Mesendoderm (in vitro differentiated cells): ENCODE results near the gene CCDC150.

Experiments used
- DNase-seq: peaks from one replicate; pipeline ENCODE4 v3.0.0; 2013
- H2AK5ac ChIP-seq: 2 replicates; pipeline ENCODE4 v1.6.1; 2013; ENCODE audit warnings: low read length, inconsistent platforms
- H2BK120ac ChIP-seq: 2 replicates; pipeline ENCODE4 v1.6.1; 2013; ENCODE audit warnings: low read depth, mild to moderate bottlenecking, low read length, moderate library complexity, mixed read lengths
- H2BK15ac ChIP-seq: replicated peaks from 2 replicates; pipeline ENCODE4 v1.6.1; 2013; ENCODE audit warnings: low read depth, mild to moderate bottlenecking, moderate library complexity
- H2BK5ac ChIP-seq: 2 replicates; pipeline ENCODE4 v1.6.1; 2013; ENCODE audit warnings: low read length, inconsistent platforms
- H3K18ac ChIP-seq: 2 replicates; pipeline ENCODE4 v1.6.1; 2013; ENCODE audit warnings: mild to moderate bottlenecking, low read length, mixed read lengths
- H3K23ac ChIP-seq: one replicate; pipeline ENCODE4 v1.6.1; 2013; ENCODE audit warnings: low read length
- H3K27ac ChIP-seq: 2 replicates; pipeline ENCODE4 v1.5.1; 2013; ENCODE audit warnings: low read depth, mild to moderate bottlenecking, inconsistent platforms, low read length, moderate library complexity
- H3K27me3 ChIP-seq: 2 replicates; pipeline ENCODE4 v1.6.1; 2013; ENCODE audit warnings: low read length, control low read depth, mild to moderate bottlenecking, inconsistent platforms; ENCODE audit not compliant: insufficient read depth, poor library complexity
- H3K36me3 ChIP-seq: 2 replicates; pipeline ENCODE4 v1.6.1; 2013; ENCODE audit warnings: low read length, inconsistent platforms; ENCODE audit not compliant: control insufficient read depth, insufficient read depth
- H3K4ac ChIP-seq: one replicate; pipeline ENCODE4 v1.6.1; 2013; ENCODE audit warnings: low read depth, mild to moderate bottlenecking, low read length, moderate library complexity
- H3K4me1 ChIP-seq: 2 replicates; pipeline ENCODE4 v1.6.1; 2013; ENCODE audit warnings: low read depth, low read length, inconsistent platforms; ENCODE audit not compliant: control insufficient read depth
- H3K4me2 ChIP-seq: 2 replicates; pipeline ENCODE4 v1.6.1; 2013; ENCODE audit warnings: low read length
- H3K4me3 ChIP-seq: 2 replicates; pipeline ENCODE4 v1.5.1; 2013; ENCODE audit warnings: mild to moderate bottlenecking, low read length
- H3K56ac ChIP-seq: one replicate; pipeline ENCODE4 v1.6.1; 2013; ENCODE audit warnings: low read length
- H3K79me1 ChIP-seq: 2 replicates; pipeline ENCODE4 v1.6.1; 2013; ENCODE audit warnings: low read length, inconsistent platforms
- H3K79me2 ChIP-seq: 2 replicates; pipeline ENCODE4 v1.6.1; 2013; ENCODE audit warnings: mild to moderate bottlenecking, low read length; ENCODE audit not compliant: control insufficient read depth, insufficient read depth
- H3K9ac ChIP-seq: 2 replicates; pipeline ENCODE4 v1.6.1; 2013; ENCODE audit warnings: low read length, inconsistent platforms
- H4K5ac ChIP-seq: one replicate; pipeline ENCODE4 v1.6.1; 2013; ENCODE audit warnings: low read length
- H4K8ac ChIP-seq: one replicate; pipeline ENCODE4 v1.6.1; 2013; ENCODE audit warnings: low read depth, mild to moderate bottlenecking, control low read depth, low read length, moderate library complexity
- WGBS: extraction: QIAGEN DNeasy Blood & Tissue Kit; methylation state at CpG from one replicate; pipeline ENCODE4 v1.1.7; 2013; ENCODE audit warnings: low lambda C conversion rate, missing lambda C conversion rate; ENCODE audit not compliant: insufficient coverage; ENCODE audit errors: extremely low coverage; 5-methylcytosine and 5-hydroxymethylcytosine counted together

CCDC150 gene

GRCh38 chr2:196655761-196656160 lies 16.2 kb downstream of the CCDC150 start:
- no peak overlapping the region for H3K4ac ChIP-seq
- no peak overlapping the region for H4K5ac ChIP-seq
- no peak overlapping the region for H4K8ac ChIP-seq
- H3K4me1 ChIP-seq: no peaks in the 10 kb centered on the region
- peaks cover 18% of the 10 kb centered on the region for H3K79me2 ChIP-seq
- no peaks in the 10 kb centered on the region for H3K36me3 ChIP-seq
- peaks cover 13% of the 10 kb centered on the region for H3K79me1 ChIP-seq
- no peak overlapping the region for H3K4me2 ChIP-seq
- H3K56ac ChIP-seq: no peak overlapping the region
- no peak overlapping the region for H3K9ac ChIP-seq
- no peak overlapping the region for H3K4me3 ChIP-seq
- H2BK120ac ChIP-seq: no peak overlapping the region
- WGBS: no CpG with 5 or more reads among the region's 1 CpG
- H3K18ac ChIP-seq: no peak overlapping the region
- no peak overlapping the region for H3K27ac ChIP-seq
- no peak overlapping the region for H3K23ac ChIP-seq
- H2BK5ac ChIP-seq: no peak overlapping the region
- no peaks in the 10 kb centered on the region for H3K27me3 ChIP-seq
- no peak overlapping the region for H2AK5ac ChIP-seq
- no peak overlapping the region for H2BK15ac ChIP-seq
- no peak for DNase-seq

GRCh38 chr2:196657333-196657732 lies 17.8 kb downstream of the CCDC150 start:
- Histone ChIP-seq H3K56ac (no peak overlapping the region), H4K5ac (no peak overlapping the region), H3K36me3 (no peaks in the 10 kb centered on the region), H3K79me2 (peaks cover 13% of the 10 kb centered on the region), H3K9ac (no peak overlapping the region), H3K4me3 (no peak overlapping the region), H3K4ac (no peak overlapping the region), H3K4me2 (no peak overlapping the region), H2BK5ac (no peak overlapping the region), H4K8ac (no peak overlapping the region), H3K27me3 (no peaks in the 10 kb centered on the region), H3K23ac (no peak overlapping the region), H2BK120ac (no peak overlapping the region), H3K79me1 (peaks cover 13% of the 10 kb centered on the region), H3K18ac (no peak overlapping the region), H3K4me1 (no peaks in the 10 kb centered on the region), H3K27ac (no peak overlapping the region), H2AK5ac (no peak overlapping the region), H2BK15ac (no peak overlapping the region)
- WGBS: no CpG with 5 or more reads among the region's 2 CpGs
- DNase-seq: no peak

GRCh38 chr2:196659844-196660243 lies 20.3 kb downstream of the CCDC150 start:
- H2BK120ac ChIP-seq: no peak overlapping the region
- H2BK5ac ChIP-seq: no peak overlapping the region
- no CpG with 5 or more reads among the region's 1 CpG for WGBS
- H3K23ac ChIP-seq: no peak overlapping the region
- H4K5ac ChIP-seq: no peak overlapping the region
- no peak for DNase-seq
- H3K56ac ChIP-seq: no peak overlapping the region
- H2AK5ac ChIP-seq: no peak overlapping the region
- H3K79me2 ChIP-seq: peaks cover 5% of the 10 kb centered on the region
- no peak overlapping the region for H3K18ac ChIP-seq
- H3K9ac ChIP-seq: no peak overlapping the region
- H3K4me1 ChIP-seq: no peaks in the 10 kb centered on the region
- H3K4me2 ChIP-seq: no peak overlapping the region
- H3K79me1 ChIP-seq: peaks cover 11% of the 10 kb centered on the region
- no peak overlapping the region for H4K8ac ChIP-seq
- H3K27me3 ChIP-seq: no peaks in the 10 kb centered on the region
- no peak overlapping the region for H2BK15ac ChIP-seq
- no peaks in the 10 kb centered on the region for H3K36me3 ChIP-seq
- no peak overlapping the region for H3K4ac ChIP-seq
- H3K4me3 ChIP-seq: no peak overlapping the region
- H3K27ac ChIP-seq: no peak overlapping the region

- Histone ChIP-seq H3K4me1 (no peaks in the 10 kb centered on the region), H2BK5ac (no peak overlapping the region), H4K5ac (no peak overlapping the region), H3K79me2 (peaks cover 3% of the 10 kb centered on the region), H3K4me3 (no peak overlapping the region), H3K23ac (no peak overlapping the region), H2BK120ac (no peak overlapping the region), H2BK15ac (no peak overlapping the region), H3K4ac (no peak overlapping the region), H3K18ac (no peak overlapping the region), H3K56ac (no peak overlapping the region), H4K8ac (no peak overlapping the region), H3K27me3 (no peaks in the 10 kb centered on the region), H3K9ac (no peak overlapping the region), H3K4me2 (no peak overlapping the region), H2AK5ac (no peak overlapping the region), H3K79me1 (peaks cover 8% of the 10 kb centered on the region), H3K27ac (no peak overlapping the region), H3K36me3 (no peaks in the 10 kb centered on the region)
- WGBS: no CpG with 5 or more reads among the region's 3 CpGs
- no peak for DNase-seq
These were observed 20.7 kb downstream of the CCDC150 start for GRCh38 chr2:196660244-196660643.

- Histone ChIP-seq H3K56ac (no peak overlapping the region), H3K4me1 (no peaks in the 10 kb centered on the region), H4K5ac (no peak overlapping the region), H2AK5ac (no peak overlapping the region), H3K23ac (no peak overlapping the region), H3K4me2 (no peak overlapping the region), H3K79me1 (no peaks in the 10 kb centered on the region), H2BK120ac (no peak overlapping the region), H3K4me3 (no peak overlapping the region), H3K36me3 (no peaks in the 10 kb centered on the region), H3K9ac (no peak overlapping the region), H2BK5ac (no peak overlapping the region), H3K4ac (no peak overlapping the region), H3K18ac (no peak overlapping the region), H3K27me3 (no peaks in the 10 kb centered on the region), H3K27ac (no peak overlapping the region), H2BK15ac (no peak overlapping the region), H3K79me2 (no peaks in the 10 kb centered on the region), H4K8ac (no peak overlapping the region)
- DNase-seq: no peak
These were observed 30.8 kb downstream of the CCDC150 start for GRCh38 chr2:196670342-196670741.

- no peak overlapping the region for H4K5ac ChIP-seq
- no CpG with 5 or more reads among the region's 3 CpGs for WGBS
- H3K4me3 ChIP-seq: no peak overlapping the region
- no peak for DNase-seq
- no peak overlapping the region for H2BK5ac ChIP-seq
- H3K56ac ChIP-seq: no peak overlapping the region
- no peak overlapping the region for H3K23ac ChIP-seq
- H3K79me1 ChIP-seq: no peaks in the 10 kb centered on the region
- no peak overlapping the region for H4K8ac ChIP-seq
- H3K79me2 ChIP-seq: no peaks in the 10 kb centered on the region
- no peaks in the 10 kb centered on the region for H3K27me3 ChIP-seq
- H2AK5ac ChIP-seq: no peak overlapping the region
- H2BK15ac ChIP-seq: no peak overlapping the region
- no peak overlapping the region for H3K9ac ChIP-seq
- H3K27ac ChIP-seq: no peak overlapping the region
- no peaks in the 10 kb centered on the region for H3K36me3 ChIP-seq
- H3K18ac ChIP-seq: no peak overlapping the region
- no peaks in the 10 kb centered on the region for H3K4me1 ChIP-seq
- H2BK120ac ChIP-seq: no peak overlapping the region
- H3K4me2 ChIP-seq: no peak overlapping the region
- H3K4ac ChIP-seq: no peak overlapping the region
These were observed 36.4 kb downstream of the CCDC150 start for GRCh38 chr2:196675963-196676362.
